Sigmoid colon (tissue), 4 donors: ENCODE data around the gene GNB2.

ENCODE experiments used
- EP300 ChIP-seq, 4 donors: sonication (generic); formaldehyde crosslinking; IDR thresholded peaks; one replicate each; pipeline ENCODE4 v1.6.1; 2017; ENCODE audit warnings: antibody characterized with exemption in 4 of 4
- POLR2A ChIP-seq, 2 donors: fragments of 450-650 bp; IDR thresholded peaks; one replicate each; pipeline ENCODE4 v1.6.1; 2016; ENCODE audit warnings: antibody characterized with exemption in 2 of 2, mild to moderate bottlenecking in 2 of 2, moderate library complexity in 2 of 2
- POLR2AphosphoS5 ChIP-seq, 4 donors: sonication (generic); formaldehyde crosslinking; IDR thresholded peaks; one replicate each; pipeline ENCODE4 v1.6.1; 2017; ENCODE audit warnings: antibody characterized with exemption in 4 of 4
- TF ChIP-seq, protein P1 (sequence below), 4 experiments: fragments of 450-650 bp in 3 of 4; fragments of 200-600 bp in 1 of 4; IDR thresholded peaks; one replicate each; pipeline ENCODE4 v1.5.1; 2016 to 2019; ENCODE audit warnings: antibody characterized with exemption in 4 of 4, mild to moderate bottlenecking in 3 of 4, moderate library complexity in 2 of 4

DNA sequence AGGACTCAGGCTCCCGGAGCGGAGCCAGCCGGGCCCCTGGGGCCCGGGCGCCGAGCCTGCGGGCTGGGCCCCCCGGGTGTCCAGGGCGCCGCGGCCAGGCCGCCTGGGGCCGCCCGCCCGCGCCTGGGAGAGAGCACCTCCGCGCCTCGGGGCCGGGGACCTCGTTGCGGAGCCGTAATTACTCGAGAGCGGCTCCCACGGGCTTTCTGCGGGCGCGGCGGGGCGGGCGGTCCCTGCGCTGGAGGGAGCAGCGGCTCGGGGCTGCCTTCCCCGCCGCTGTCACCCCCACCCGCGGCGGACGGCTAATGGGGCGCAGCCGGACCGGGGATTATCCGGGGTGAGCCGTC is 1.5 kb downstream of the GNB2 start:
- TF ChIP-seq, protein P1, sequence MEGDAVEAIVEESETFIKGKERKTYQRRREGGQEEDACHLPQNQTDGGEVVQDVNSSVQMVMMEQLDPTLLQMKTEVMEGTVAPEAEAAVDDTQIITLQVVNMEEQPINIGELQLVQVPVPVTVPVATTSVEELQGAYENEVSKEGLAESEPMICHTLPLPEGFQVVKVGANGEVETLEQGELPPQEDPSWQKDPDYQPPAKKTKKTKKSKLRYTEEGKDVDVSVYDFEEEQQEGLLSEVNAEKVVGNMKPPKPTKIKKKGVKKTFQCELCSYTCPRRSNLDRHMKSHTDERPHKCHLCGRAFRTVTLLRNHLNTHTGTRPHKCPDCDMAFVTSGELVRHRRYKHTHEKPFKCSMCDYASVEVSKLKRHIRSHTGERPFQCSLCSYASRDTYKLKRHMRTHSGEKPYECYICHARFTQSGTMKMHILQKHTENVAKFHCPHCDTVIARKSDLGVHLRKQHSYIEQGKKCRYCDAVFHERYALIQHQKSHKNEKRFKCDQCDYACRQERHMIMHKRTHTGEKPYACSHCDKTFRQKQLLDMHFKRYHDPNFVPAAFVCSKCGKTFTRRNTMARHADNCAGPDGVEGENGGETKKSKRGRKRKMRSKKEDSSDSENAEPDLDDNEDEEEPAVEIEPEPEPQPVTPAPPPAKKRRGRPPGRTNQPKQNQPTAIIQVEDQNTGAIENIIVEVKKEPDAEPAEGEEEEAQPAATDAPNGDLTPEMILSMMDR (IDR thresholded peaks at IDR 0.05) = no peak
- no peak for TF ChIP-seq POLR2AphosphoS5 (IDR thresholded peaks at IDR 0.05)
- no peak for TF ChIP-seq POLR2A (IDR thresholded peaks at IDR 0.05)
- TF ChIP-seq EP300 (IDR thresholded peaks at IDR 0.05) = no peak
